ENCODE measurements around the gene CST6.
A peak's percentile ranks its signal among the peaks of the same experiment; 100 is the strongest.

The CST6 gene, protein sequence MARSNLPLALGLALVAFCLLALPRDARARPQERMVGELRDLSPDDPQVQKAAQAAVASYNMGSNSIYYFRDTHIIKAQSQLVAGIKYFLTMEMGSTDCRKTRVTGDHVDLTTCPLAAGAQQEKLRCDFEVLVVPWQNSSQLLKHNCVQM

DNA sequence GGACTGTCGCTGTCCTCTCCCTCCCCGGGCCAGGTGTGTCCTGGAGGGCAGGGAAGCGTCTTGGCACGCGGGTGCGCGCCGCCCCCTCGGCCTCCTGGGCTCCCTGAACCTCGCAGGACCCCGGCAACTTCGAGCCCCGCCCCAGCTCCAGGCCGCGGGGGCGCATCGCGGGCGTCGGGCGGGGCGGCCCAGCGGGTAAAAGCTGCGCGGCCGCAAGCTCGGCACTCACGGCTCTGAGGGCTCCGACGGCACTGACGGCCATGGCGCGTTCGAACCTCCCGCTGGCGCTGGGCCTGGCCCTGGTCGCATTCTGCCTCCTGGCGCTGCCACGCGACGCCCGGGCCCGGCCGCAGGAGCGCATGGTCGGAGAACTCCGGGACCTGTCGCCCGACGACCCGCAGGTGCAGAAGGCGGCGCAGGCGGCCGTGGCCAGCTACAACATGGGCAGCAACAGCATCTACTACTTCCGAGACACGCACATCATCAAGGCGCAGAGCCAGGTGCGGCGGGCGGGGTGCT is at the start of gene CST6:
Gene CST6, plus strand, starts transcription at position 224 of the 519 bp plus-strand sequence. Its CDS starts 37 bp downstream, at position 261.
- no peak for ATAC-seq
- TF ChIP-seq ZFP30 (CRISPR knock-in tag; IDR thresholded peaks at IDR 0.05) (no peak), TCF4 (CRISPR knock-in tag; IDR thresholded peaks at IDR 0.05; ENCODE audit: borderline replicate concordance) (no peak), PPARA (CRISPR knock-in tag; IDR thresholded peaks at IDR 0.05; ENCODE audit: borderline replicate concordance) (no peak), ZNF70 (CRISPR knock-in tag; IDR thresholded peaks at IDR 0.05) (no peak), TOX (CRISPR knock-in tag; IDR thresholded peaks at IDR 0.05; ENCODE audit: borderline replicate concordance) (no peak), ZFP3 (CRISPR knock-in tag; IDR thresholded peaks at IDR 0.05) (no peak)
- TF ChIP-seq, protein P1, sequence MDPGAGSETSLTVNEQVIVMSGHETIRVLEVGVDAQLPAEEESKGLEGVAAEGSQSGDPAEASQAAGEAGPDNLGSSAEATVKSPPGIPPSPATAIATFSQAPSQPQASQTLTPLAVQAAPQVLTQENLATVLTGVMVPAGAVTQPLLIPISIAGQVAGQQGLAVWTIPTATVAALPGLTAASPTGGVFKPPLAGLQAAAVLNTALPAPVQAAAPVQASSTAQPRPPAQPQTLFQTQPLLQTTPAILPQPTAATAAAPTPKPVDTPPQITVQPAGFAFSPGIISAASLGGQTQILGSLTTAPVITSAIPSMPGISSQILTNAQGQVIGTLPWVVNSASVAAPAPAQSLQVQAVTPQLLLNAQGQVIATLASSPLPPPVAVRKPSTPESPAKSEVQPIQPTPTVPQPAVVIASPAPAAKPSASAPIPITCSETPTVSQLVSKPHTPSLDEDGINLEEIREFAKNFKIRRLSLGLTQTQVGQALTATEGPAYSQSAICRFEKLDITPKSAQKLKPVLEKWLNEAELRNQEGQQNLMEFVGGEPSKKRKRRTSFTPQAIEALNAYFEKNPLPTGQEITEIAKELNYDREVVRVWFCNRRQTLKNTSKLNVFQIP (CRISPR knock-in tag; IDR thresholded peaks at IDR 0.05; ENCODE audit: borderline replicate concordance, low read depth), result no peak

DNA sequence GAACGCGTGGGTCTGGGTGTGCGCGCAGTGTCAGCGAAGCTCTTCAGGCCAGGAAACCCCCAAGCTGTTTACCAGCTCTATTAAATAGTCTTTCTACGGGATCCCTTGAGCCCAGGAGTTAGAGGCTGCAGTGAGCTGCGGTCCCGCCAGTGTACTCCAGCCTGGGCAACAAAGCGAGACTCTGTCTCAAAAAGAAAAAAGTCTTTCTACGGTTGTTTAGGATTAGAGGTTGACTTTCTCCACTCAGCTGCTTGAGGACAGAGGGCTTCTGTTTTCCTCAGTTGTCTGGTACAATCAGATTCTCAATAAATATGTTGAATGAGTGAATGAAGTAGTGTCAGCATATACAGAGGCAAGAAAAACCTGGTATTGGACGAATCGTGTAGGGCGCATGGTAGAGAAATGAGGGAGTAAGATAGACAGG is 49.7 kb upstream of the CST6 start:
- TF ChIP-seq ZFP30 (CRISPR knock-in tag; IDR thresholded peaks at IDR 0.05) (no peak), ZNF70 (CRISPR knock-in tag; IDR thresholded peaks at IDR 0.05) (no peak), ARNTL (CRISPR knock-in tag; IDR thresholded peaks at IDR 0.05; ENCODE audit: borderline replicate concordance, low read depth) (no peak)
- TF ChIP-seq, protein P2, sequence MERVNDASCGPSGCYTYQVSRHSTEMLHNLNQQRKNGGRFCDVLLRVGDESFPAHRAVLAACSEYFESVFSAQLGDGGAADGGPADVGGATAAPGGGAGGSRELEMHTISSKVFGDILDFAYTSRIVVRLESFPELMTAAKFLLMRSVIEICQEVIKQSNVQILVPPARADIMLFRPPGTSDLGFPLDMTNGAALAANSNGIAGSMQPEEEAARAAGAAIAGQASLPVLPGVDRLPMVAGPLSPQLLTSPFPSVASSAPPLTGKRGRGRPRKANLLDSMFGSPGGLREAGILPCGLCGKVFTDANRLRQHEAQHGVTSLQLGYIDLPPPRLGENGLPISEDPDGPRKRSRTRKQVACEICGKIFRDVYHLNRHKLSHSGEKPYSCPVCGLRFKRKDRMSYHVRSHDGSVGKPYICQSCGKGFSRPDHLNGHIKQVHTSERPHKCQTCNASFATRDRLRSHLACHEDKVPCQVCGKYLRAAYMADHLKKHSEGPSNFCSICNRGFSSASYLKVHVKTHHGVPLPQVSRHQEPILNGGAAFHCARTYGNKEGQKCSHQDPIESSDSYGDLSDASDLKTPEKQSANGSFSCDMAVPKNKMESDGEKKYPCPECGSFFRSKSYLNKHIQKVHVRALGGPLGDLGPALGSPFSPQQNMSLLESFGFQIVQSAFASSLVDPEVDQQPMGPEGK (CRISPR knock-in tag; IDR thresholded peaks at IDR 0.05; ENCODE audit: borderline replicate concordance), result no peak
- peak; percentile 35 for ATAC-seq

DNA sequence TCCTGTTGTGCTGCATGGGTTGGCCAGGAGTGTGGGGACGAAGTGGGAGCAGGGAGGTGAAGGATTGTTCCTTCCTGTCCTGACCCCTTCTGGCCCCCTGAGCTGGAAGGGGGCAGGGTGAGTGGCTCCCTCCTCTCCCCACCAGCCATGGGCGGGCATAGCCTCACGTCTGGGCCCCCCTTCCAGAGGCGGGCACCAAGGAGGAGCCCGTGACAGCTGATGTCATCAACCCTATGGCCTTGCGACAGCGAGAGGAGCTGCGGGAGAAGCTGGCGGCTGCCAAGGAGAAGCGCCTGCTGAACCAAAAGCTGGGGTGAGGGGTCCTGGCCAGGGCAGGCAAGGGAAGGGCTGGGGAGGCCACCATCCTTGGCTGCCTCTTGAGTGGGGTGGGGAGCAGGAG is 46.9 kb upstream of the CST6 start:
- no peak for ATAC-seq

DNA sequence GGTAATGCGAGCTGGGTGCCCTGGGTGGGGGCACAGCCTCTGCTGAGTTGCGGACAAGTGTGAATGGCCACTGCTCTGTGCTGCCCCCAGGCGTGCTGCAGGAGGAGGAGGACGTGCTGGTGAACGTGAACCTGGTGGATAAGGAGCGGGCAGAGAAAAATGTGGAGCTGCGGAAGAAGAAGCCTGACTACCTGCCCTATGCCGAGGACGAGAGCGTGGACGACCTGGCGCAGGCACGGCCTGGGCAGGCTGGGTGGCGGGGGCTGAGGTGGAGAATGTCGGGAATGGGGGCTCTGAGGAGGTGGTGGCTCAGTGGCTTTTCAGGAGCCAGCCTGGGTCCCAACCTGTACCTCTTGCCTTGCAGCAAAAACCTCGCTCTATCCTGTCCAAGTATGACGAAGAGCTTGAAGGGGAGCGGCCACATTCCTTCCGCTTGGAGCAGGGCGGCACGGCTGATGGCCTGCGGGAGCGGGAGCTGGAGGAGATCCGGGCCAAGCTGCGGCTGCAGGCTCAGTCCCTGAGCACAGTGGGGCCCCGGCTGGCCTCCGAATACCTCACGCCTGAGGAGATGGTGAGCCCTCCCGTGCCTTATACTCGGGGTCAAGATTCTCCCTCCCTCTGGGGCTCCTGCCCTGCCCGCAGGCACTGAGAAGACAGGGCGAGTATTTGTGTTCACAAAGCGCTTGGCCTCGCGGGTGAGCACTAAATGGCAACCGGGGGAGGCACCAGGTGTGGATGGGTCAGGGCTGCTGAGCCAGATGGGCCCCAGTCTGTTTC is 45.6 kb upstream of the CST6 start:
- no peak for ATAC-seq
- no peak for TF ChIP-seq ZNF8 (CRISPR knock-in tag; IDR thresholded peaks at IDR 0.05)
- no peak for TF ChIP-seq PPARA (CRISPR knock-in tag; IDR thresholded peaks at IDR 0.05; ENCODE audit: borderline replicate concordance)
- TF ChIP-seq GLIS3 (CRISPR knock-in tag; IDR thresholded peaks at IDR 0.05), result no peak
- TF ChIP-seq, protein P3, sequence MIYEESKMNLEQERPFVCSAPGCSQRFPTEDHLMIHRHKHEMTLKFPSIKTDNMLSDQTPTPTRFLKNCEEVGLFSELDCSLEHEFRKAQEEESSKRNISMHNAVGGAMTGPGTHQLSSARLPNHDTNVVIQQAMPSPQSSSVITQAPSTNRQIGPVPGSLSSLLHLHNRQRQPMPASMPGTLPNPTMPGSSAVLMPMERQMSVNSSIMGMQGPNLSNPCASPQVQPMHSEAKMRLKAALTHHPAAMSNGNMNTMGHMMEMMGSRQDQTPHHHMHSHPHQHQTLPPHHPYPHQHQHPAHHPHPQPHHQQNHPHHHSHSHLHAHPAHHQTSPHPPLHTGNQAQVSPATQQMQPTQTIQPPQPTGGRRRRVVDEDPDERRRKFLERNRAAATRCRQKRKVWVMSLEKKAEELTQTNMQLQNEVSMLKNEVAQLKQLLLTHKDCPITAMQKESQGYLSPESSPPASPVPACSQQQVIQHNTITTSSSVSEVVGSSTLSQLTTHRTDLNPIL (CRISPR knock-in tag; IDR thresholded peaks at IDR 0.05; ENCODE audit: low read depth), result no peak
- no peak for TF ChIP-seq ARNTL (CRISPR knock-in tag; IDR thresholded peaks at IDR 0.05; ENCODE audit: borderline replicate concordance, low read depth)
- TF ChIP-seq, protein P1 (CRISPR knock-in tag; IDR thresholded peaks at IDR 0.05; ENCODE audit: borderline replicate concordance, low read depth), result no peak
- no peak for TF ChIP-seq ZFP3 (CRISPR knock-in tag; IDR thresholded peaks at IDR 0.05)
- TF ChIP-seq RARB (CRISPR knock-in tag; IDR thresholded peaks at IDR 0.05), result no peak
- no peak for TF ChIP-seq SNAI2 (CRISPR knock-in tag; IDR thresholded peaks at IDR 0.05)
- TF ChIP-seq ZNF565 (CRISPR knock-in tag; conservative IDR thresholded peaks at IDR 0.05; ENCODE audit: low read depth), result no peak

More for the DNA sequence above, 46.9 kb upstream of the CST6 start:
- TF ChIP-seq ZNF565 (CRISPR knock-in tag; conservative IDR thresholded peaks at IDR 0.05; ENCODE audit: low read depth) (no peak), BACH2 (CRISPR knock-in tag; IDR thresholded peaks at IDR 0.05; ENCODE audit: borderline replicate concordance) (no peak), RARB (CRISPR knock-in tag; IDR thresholded peaks at IDR 0.05) (no peak), ARNTL (CRISPR knock-in tag; IDR thresholded peaks at IDR 0.05; ENCODE audit: borderline replicate concordance, low read depth) (no peak), ZFP3 (CRISPR knock-in tag; IDR thresholded peaks at IDR 0.05) (no peak), ZFP30 (CRISPR knock-in tag; IDR thresholded peaks at IDR 0.05) (no peak), TOX (CRISPR knock-in tag; IDR thresholded peaks at IDR 0.05; ENCODE audit: borderline replicate concordance) (no peak), OSR1 (CRISPR knock-in tag; IDR thresholded peaks at IDR 0.05) (no peak), SNAI2 (CRISPR knock-in tag; IDR thresholded peaks at IDR 0.05) (no peak), CSDC2 (CRISPR knock-in tag; IDR thresholded peaks at IDR 0.05) (no peak), PPARA (CRISPR knock-in tag; IDR thresholded peaks at IDR 0.05; ENCODE audit: borderline replicate concordance) (no peak), ZNF8 (CRISPR knock-in tag; IDR thresholded peaks at IDR 0.05) (no peak), ESRRG (CRISPR knock-in tag; IDR thresholded peaks at IDR 0.05) (no peak)
- TF ChIP-seq, protein P3 (CRISPR knock-in tag; IDR thresholded peaks at IDR 0.05; ENCODE audit: low read depth), result no peak
- TF ChIP-seq, protein P4, sequence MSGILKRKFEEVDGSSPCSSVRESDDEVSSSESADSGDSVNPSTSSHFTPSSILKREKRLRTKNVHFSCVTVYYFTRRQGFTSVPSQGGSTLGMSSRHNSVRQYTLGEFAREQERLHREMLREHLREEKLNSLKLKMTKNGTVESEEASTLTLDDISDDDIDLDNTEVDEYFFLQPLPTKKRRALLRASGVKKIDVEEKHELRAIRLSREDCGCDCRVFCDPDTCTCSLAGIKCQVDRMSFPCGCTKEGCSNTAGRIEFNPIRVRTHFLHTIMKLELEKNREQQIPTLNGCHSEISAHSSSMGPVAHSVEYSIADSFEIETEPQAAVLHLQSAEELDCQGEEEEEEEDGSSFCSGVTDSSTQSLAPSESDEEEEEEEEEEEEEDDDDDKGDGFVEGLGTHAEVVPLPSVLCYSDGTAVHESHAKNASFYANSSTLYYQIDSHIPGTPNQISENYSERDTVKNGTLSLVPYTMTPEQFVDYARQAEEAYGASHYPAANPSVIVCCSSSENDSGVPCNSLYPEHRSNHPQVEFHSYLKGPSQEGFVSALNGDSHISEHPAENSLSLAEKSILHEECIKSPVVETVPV (CRISPR knock-in tag; IDR thresholded peaks at IDR 0.05), result no peak
